GM12878 (cell line): Measurements from ENCODE around the gene OTUD4. TPM values are rescaled to one million over a fixed set of nuclear protein-coding genes. Genes with fewer than 3 reads are reported as not detected.

Experiments used
- ATAC-seq: fragments of 200-7000 bp; cut with Tn5 transposase; 3 replicates; pipeline ENCODE4 v1.9.1; 2020; ENCODE audit warnings: mild to moderate bottlenecking, moderate library complexity
- BruUV-seq: library from RNA; stranded (reverse); fragments of 400-500 nt; replicated peaks from 2 replicates; lab custom pipeline; 2021; lab: Mats Ljungman, UMichigan
- CTCF ChIA-PET: fragments of 300-600 bp; sonication (Branson Sonifier 250); formaldehyde crosslinking; extraction: SDS; loops from one replicate; lab custom pipeline; 2021; ENCODE audit warnings: inconsistent platforms; lab: Yijun Ruan, JAX
- POLR2A ChIA-PET: fragments of 350-600 bp; formaldehyde crosslinking; extraction: SDS; loops from one replicate; lab custom pipeline; 2021; ENCODE audit warnings: inconsistent platforms; lab: Charles Lee
- RAD21 ChIA-PET: fragments of 300-600 bp; sonication (Branson Sonifier 250); formaldehyde crosslinking; loops from one replicate; lab custom pipeline; 2023; ENCODE audit warnings: antibody characterized with exemption; ENCODE audit not compliant: unreplicated experiment; lab: Charles Lee
- SMC1A ChIA-PET: fragments of 300-600 bp; sonication (Branson Sonifier 250); formaldehyde crosslinking; loops from one replicate; lab custom pipeline; 2023; ENCODE audit not compliant: unreplicated experiment, uncharacterized antibody; lab: Charles Lee
- DNase-seq: peaks from one replicate; pipeline ENCODE4 v3.0.0-alpha.2; 2011; ENCODE audit warnings: low read depth, low spot score
- FAIRE-seq: peaks from 3 replicates; lab custom pipeline; 2011; peaks lifted over from hg19 to GRCh38; lab: Jason Lieb, UNC
- H2AFZ ChIP-seq: 2 replicates; pipeline ENCODE4 v1.6.0; 2011; ENCODE audit warnings: low read depth, low read length, control low read depth; ENCODE audit not compliant: control insufficient read depth
- H3K27ac ChIP-seq: 2 replicates; pipeline ENCODE4 v1.5.1; 2011; ENCODE audit warnings: control low read depth; ENCODE audit not compliant: control insufficient read depth, insufficient read depth
- H3K27me3 ChIP-seq, 2 experiments: replicated peaks in 1 of 2; 2 replicates each; pipeline versions ENCODE4 v1.6.0 to v1.6.1; 2011; ENCODE audit warnings: low read length in 1 of 2; ENCODE audit not compliant: control insufficient read depth in 2 of 2, insufficient read depth in 2 of 2
- H3K36me3 ChIP-seq, 2 experiments: 2 replicates each; pipeline ENCODE4 v1.5.1; 2011; ENCODE audit warnings: low read length in 1 of 2; ENCODE audit not compliant: control insufficient read depth in 2 of 2, insufficient read depth in 2 of 2
- H3K4me1 ChIP-seq: 2 replicates; pipeline ENCODE4 v1.6.1; 2011; ENCODE audit warnings: mild to moderate bottlenecking, low read length, moderate library complexity, mixed read lengths; ENCODE audit not compliant: control insufficient read depth, insufficient read depth
- H3K4me2 ChIP-seq: 2 replicates; pipeline ENCODE4 v1.6.0; 2011; ENCODE audit warnings: control low read depth; ENCODE audit not compliant: control insufficient read depth, insufficient read depth
- H3K4me3 ChIP-seq: fragments of 200-600 bp; sonication (generic); 2 replicates; pipeline ENCODE4 v1.5.1; 2016
- H3K79me2 ChIP-seq: 2 replicates; pipeline ENCODE4 v1.6.0; 2011; ENCODE audit warnings: low read length; ENCODE audit not compliant: control insufficient read depth, insufficient read depth
- H3K9ac ChIP-seq: 2 replicates; pipeline ENCODE4 v1.8.0; 2011; ENCODE audit warnings: low read length, control low read depth, mixed read lengths; ENCODE audit not compliant: control insufficient read depth, insufficient read depth
- H3K9me3 ChIP-seq: replicated peaks from 3 replicates; pipeline ENCODE4 v1.5.1; 2011; ENCODE audit warnings: mild to moderate bottlenecking, low read length; ENCODE audit not compliant: control insufficient read depth, insufficient read depth
- H4K20me1 ChIP-seq: 2 replicates; pipeline ENCODE4 v1.6.0; 2011; ENCODE audit not compliant: control insufficient read depth, insufficient read depth
- BRCA1 ChIP-seq: IDR thresholded peaks from 2 replicates; pipeline ENCODE4 v1.6.1; 2011; ENCODE audit warnings: low read depth, low read length, improper control_type of control experiment
- CUX1 ChIP-seq: IDR thresholded peaks from 2 replicates; pipeline ENCODE4 v1.6.1; 2012; ENCODE audit warnings: improper control_type of control experiment, low read depth, low read length; ENCODE audit not compliant: insufficient replicate concordance
- HDAC6 ChIP-seq: fragments of 200-600 bp; sonication (generic); IDR thresholded peaks from one replicate; pipeline ENCODE4 v1.8.0; 2017; ENCODE audit warnings: antibody characterized with exemption; ENCODE audit not compliant: unreplicated experiment
- KLF5 ChIP-seq: fragments of 450-650 bp; IDR thresholded peaks from 2 replicates; pipeline ENCODE4 v1.6.1; 2014; ENCODE audit warnings: mild to moderate bottlenecking; ENCODE audit not compliant: partially characterized antibody
- MAX ChIP-seq: IDR thresholded peaks from 2 replicates; pipeline ENCODE4 v1.6.1; 2012; ENCODE audit warnings: low read depth, low read length, improper control_type of control experiment
- NR2C2 ChIP-seq: IDR thresholded peaks from 2 replicates; pipeline ENCODE4 v1.6.1; 2011; ENCODE audit warnings: borderline replicate concordance, low read depth; ENCODE audit not compliant: control insufficient read depth, insufficient read length
- PAX5 ChIP-seq: IDR thresholded peaks from 2 replicates; pipeline ENCODE4 v1.6.1; 2011; ENCODE audit warnings: low read depth, low read length, borderline replicate concordance
- PAX8 ChIP-seq: fragments of 450-650 bp; IDR thresholded peaks from 2 replicates; pipeline ENCODE4 v1.6.1; 2017; ENCODE audit warnings: mild to moderate bottlenecking, moderate library complexity
- RAD51 ChIP-seq: fragments of 450-650 bp; IDR thresholded peaks from 2 replicates; pipeline ENCODE4 v1.6.1; 2016; ENCODE audit warnings: moderate library complexity, mild to moderate bottlenecking, inconsistent platforms
- RUNX3 ChIP-seq: IDR thresholded peaks from 2 replicates; pipeline ENCODE4 v1.6.1; 2012; ENCODE audit warnings: low read length, inconsistent platforms
- SIX5 ChIP-seq: IDR thresholded peaks from 2 replicates; pipeline ENCODE4 v1.6.1; 2011; ENCODE audit warnings: mild to moderate bottlenecking, low read depth, low read length, moderate library complexity; ENCODE audit not compliant: severe bottlenecking
- SMARCA5 ChIP-seq: fragments of 450-650 bp; IDR thresholded peaks from 2 replicates; pipeline ENCODE4 v1.6.1; 2017; ENCODE audit warnings: mild to moderate bottlenecking
- WRNIP1 ChIP-seq: IDR thresholded peaks from 2 replicates; pipeline ENCODE4 v1.6.1; 2011; ENCODE audit warnings: low read depth, low read length, improper control_type of control experiment, borderline replicate concordance
- ZNF207 ChIP-seq: fragments of 450-650 bp; IDR thresholded peaks from 2 replicates; pipeline ENCODE4 v1.6.1; 2014; ENCODE audit warnings: antibody characterized with exemption, mild to moderate bottlenecking, borderline replicate concordance
- ZNF217 ChIP-seq: fragments of 450-650 bp; IDR thresholded peaks from 2 replicates; pipeline ENCODE4 v1.6.1; 2017; ENCODE audit warnings: antibody characterized with exemption, mild to moderate bottlenecking
- ZNF622 ChIP-seq: fragments of 450-650 bp; IDR thresholded peaks from 2 replicates; pipeline ENCODE4 v1.6.1; 2017; ENCODE audit warnings: mild to moderate bottlenecking, inconsistent platforms
- WGBS: methylation state at CpG from one replicate; pipeline ENCODE4 v1.1.6; 2016; ENCODE audit warnings: low lambda C conversion rate; ENCODE audit not compliant: insufficient replicate concordance, insufficient coverage; ENCODE audit errors: missing lambda C conversion rate; 5-methylcytosine and 5-hydroxymethylcytosine counted together
- in situ Hi-C: fragments of 300-500 bp; cut with MboI; formaldehyde crosslinking; loops from 9 replicates; pipeline ENCODE4 v1.14.3; 2018; ENCODE audit warnings: mixed read lengths
- intact Hi-C: fragments of 100-400 bp; cut with micrococcal nuclease; formaldehyde crosslinking; loops from one replicate; pipeline ENCODE4 v1.14.2; 2022; ENCODE audit not compliant: unreplicated experiment
- polyA plus RNA-seq, 11 experiments: library from polyadenylated mRNA; depleted of rRNA in 4 of 11; unstranded in 6 of 11; stranded (reverse) in 5 of 11; fragments of >200 nt; fragmentation: Nextera tagmentation in 4 of 11; fragmentation: Illumina TruSeq in 1 of 11; extraction: Ambion mirVana in 4 of 11; extraction: Trizol in 1 of 11; gene quantifications; 1 replicate in 1 of 11; 2 replicates in 10 of 11; pipeline versions ENCODE4 v1.2.1 to v1.2.3, GENCODE V29; 2011 to 2016; ENCODE audit warnings: inconsistent platforms in 2 of 11, missing spikeins in 2 of 11, low read depth in 1 of 11
- total RNA-seq, 4 experiments: library from RNA; depleted of rRNA in 3 of 4; stranded (reverse); fragments of >200 nt in 3 of 4; fragmentation: Illumina TruSeq in 1 of 4; extraction: Trizol in 1 of 4; gene quantifications; 2 replicates each; pipeline versions ENCODE4 v1.2.1 to v1.2.3, GENCODE V29; 2013 to 2021

OTUD4 gene
- total and polyA plus RNA-seq, 10 of the 15 experiments (the other 5 are each of a cell fraction or from before 2014, with no cell fraction given) = 2.2 to 26.3 (median 14.2) TPM

- H3K4me2 ChIP-seq = no peak overlapping the region
- no peak for FAIRE-seq
- POLR2A ChIA-PET = interaction anchor here (0.5 kb wide), 1 partner anchor 21 kb away, joined by 3 read pairs; no protein-coding TSS in a partner anchor
- H3K9ac ChIP-seq = no peak overlapping the region
- H4K20me1 ChIP-seq = no peaks in the 10 kb centered on the region
- no peak overlapping the region for H3K4me3 ChIP-seq
- no peak for TF ChIP-seq CUX1
- no peak for TF ChIP-seq KLF5
- TF ChIP-seq NR2C2 = no peak
- no peak for TF ChIP-seq MAX
- TF ChIP-seq PAX5 = no peak
- no peak for TF ChIP-seq WRNIP1
- no peak for TF ChIP-seq PAX8
- TF ChIP-seq ZNF217 = no peak
- TF ChIP-seq SMARCA5 = no peak
- TF ChIP-seq RUNX3 = no peak
- TF ChIP-seq RAD51 = no peak
- no peak for TF ChIP-seq SIX5
- no peak for TF ChIP-seq BRCA1
- TF ChIP-seq ZNF207 = no peak
- no peak for TF ChIP-seq ZNF622
- no peak for TF ChIP-seq HDAC6
- TF ChIP-seq, all 136 proteins: peak for 0
- in situ Hi-C loops = no loop called here
- WGBS = 60% methylated on average over 9 of the region's 9 CpGs
- DNase-seq (no peak), ATAC-seq (no peak)
- Histone ChIP-seq H2AFZ (no peak overlapping the region), H3K27ac (no peak overlapping the region), H3K4me1 (no peaks in the 10 kb centered on the region), H3K79me2 (no peaks in the 10 kb centered on the region), H3K9me3 (no peaks in the 10 kb centered on the region; the same call in 2 of the 3 replicates), H3K27me3 (peaks cover 0 to 2% of the 10 kb centered on the region in 2 experiments; a peak in 1 of 4 replicates), H3K36me3 (no peaks in the 10 kb centered on the region)
- CTCF ChIA-PET = no interaction called here
- no TSS peak for BruUV-seq
- RAD21 ChIA-PET = no interaction called here
- intact Hi-C loops = no loop called here
- SMC1A ChIA-PET = no interaction called here
Observed at GRCh38 chr4:145203410-145203809, 23.0 kb upstream of the OTUD4 start.
